PFSK-1 (cell line): ENCODE measurements around the gene MIEN1.

Experiments used
- FOXP2 ChIP-seq: optimal IDR thresholded peaks from 2 replicates; pipeline ENCODE3; 2011; ENCODE audit warnings: borderline replicate concordance, control low read depth, inconsistent platforms; ENCODE audit not compliant: insufficient read depth; ENCODE audit errors: extremely low read length, extremely low read depth
- POLR2AphosphoS5 ChIP-seq: IDR thresholded peaks from 2 replicates; pipeline ENCODE4 v1.6.1; 2012; ENCODE audit warnings: low read depth, mild to moderate bottlenecking, control low read depth, low read length, moderate library complexity
- REST ChIP-seq, 2 experiments: IDR thresholded peaks; 2 replicates each; pipeline versions ENCODE4 v1.6.1 to v1.8.0; 2011 to 2012; ENCODE audit warnings: low read depth in 2 of 2, low read length in 2 of 2, control low read depth in 1 of 2, inconsistent platforms in 1 of 2, mild to moderate bottlenecking in 1 of 2, moderate library complexity in 1 of 2; ENCODE audit not compliant: insufficient read depth in 1 of 2
- SIN3A ChIP-seq: IDR thresholded peaks from 2 replicates; pipeline ENCODE4 v1.6.1; 2012; ENCODE audit warnings: mild to moderate bottlenecking, low read length, moderate library complexity, borderline replicate concordance; ENCODE audit not compliant: insufficient read depth

GRCh38 chr17:39742126-39742855 lies 12.0 kb upstream of the MIEN1 start:
- TF ChIP-seq POLR2AphosphoS5 (no peak), FOXP2 (no peak), SIN3A (no peak), REST (IDR thresholded peaks at IDR 0.05; ENCODE audit: insufficient read depth in 1 of 2, low read depth in 2 of 2, low read length in 2 of 2) (no peak)
